Smooth muscle cell (in vitro differentiated cells): ENCODE results near the gene ADORA2A. TPM values are rescaled to one million over a fixed set of nuclear protein-coding genes. Genes with fewer than 3 reads are reported as not detected.

Experiments
- DNase-seq: peaks from one replicate; lab custom pipeline; 2025; ENCODE audit not compliant: unreplicated experiment; lab: John Stamatoyannopoulos, UW
- H2AFZ ChIP-seq: fragments of 200-600 bp; sonication (generic); 2 replicates; pipeline ENCODE4 v1.6.0; 2016; ENCODE audit warnings: antibody characterized with exemption, low read depth, mild to moderate bottlenecking
- H3F3A ChIP-seq: fragments of 200-600 bp; sonication (generic); 2 replicates; pipeline ENCODE4 v1.6.0; 2017; ENCODE audit warnings: antibody characterized with exemption, low read depth
- H3K27ac ChIP-seq: fragments of 200-600 bp; sonication (generic); 2 replicates; pipeline ENCODE4 v1.5.1; 2016; ENCODE audit warnings: low read depth, mild to moderate bottlenecking
- H3K27me3 ChIP-seq: fragments of 200-600 bp; sonication (generic); 2 replicates; pipeline ENCODE4 v1.6.1; 2016; ENCODE audit warnings: low read depth, mild to moderate bottlenecking
- H3K36me3 ChIP-seq: fragments of 200-600 bp; sonication (generic); 2 replicates; pipeline ENCODE4 v1.5.1; 2016; ENCODE audit warnings: low read depth
- H3K4me1 ChIP-seq: fragments of 200-600 bp; sonication (generic); 2 replicates; pipeline ENCODE4 v1.5.1; 2016; ENCODE audit warnings: low read depth
- H3K4me2 ChIP-seq: fragments of 200-600 bp; sonication (generic); 2 replicates; pipeline ENCODE4 v1.6.0; 2016; ENCODE audit warnings: mild to moderate bottlenecking
- H3K4me3 ChIP-seq: fragments of 200-600 bp; sonication (generic); 2 replicates; pipeline ENCODE4 v1.5.1; 2016; ENCODE audit warnings: mild to moderate bottlenecking
- H3K79me2 ChIP-seq: fragments of 200-600 bp; sonication (generic); 2 replicates; pipeline ENCODE4 v1.6.0; 2016; ENCODE audit warnings: low read depth, mild to moderate bottlenecking
- H3K9ac ChIP-seq: fragments of 200-600 bp; sonication (generic); 2 replicates; pipeline ENCODE4 v1.6.0; 2016; ENCODE audit warnings: low read depth
- H3K9me3 ChIP-seq: fragments of 200-600 bp; sonication (generic); replicated peaks from 2 replicates; pipeline ENCODE4 v1.5.1; 2016; ENCODE audit warnings: low read depth
- H4K20me1 ChIP-seq: fragments of 200-600 bp; sonication (generic); 2 replicates; pipeline ENCODE4 v1.6.0; 2016; ENCODE audit warnings: low read depth
- WGBS: methylation state at CpG from one replicate; pipeline ENCODE4 v1.1.7; 2016; ENCODE audit warnings: low lambda C conversion rate; 5-methylcytosine and 5-hydroxymethylcytosine counted together
- polyA plus RNA-seq: library from polyadenylated mRNA; unstranded; fragments of >200 nt; fragmentation: Nextera tagmentation; extraction: Ambion mirVana; gene quantifications from 2 replicates; pipeline ENCODE4 v1.2.1, GENCODE V29; 2016
- total RNA-seq: library from RNA; depleted of rRNA; stranded (reverse); fragments of >200 nt; gene quantifications from 2 replicates; pipeline ENCODE4 v1.2.3, GENCODE V29; 2014
- TF ChIP-seq, protein P1 (sequence below): fragments of 200-600 bp; sonication (generic); IDR thresholded peaks from 2 replicates; pipeline ENCODE4 v1.5.1; 2017; ENCODE audit warnings: borderline replicate concordance, mild to moderate bottlenecking, antibody characterized with exemption; ENCODE audit not compliant: insufficient read depth, poor library complexity, severe bottlenecking

The ADORA2A gene
- total and polyA plus RNA-seq, 2 experiments from 2014 or later: 1.6 to 1.8 TPM

DNA sequence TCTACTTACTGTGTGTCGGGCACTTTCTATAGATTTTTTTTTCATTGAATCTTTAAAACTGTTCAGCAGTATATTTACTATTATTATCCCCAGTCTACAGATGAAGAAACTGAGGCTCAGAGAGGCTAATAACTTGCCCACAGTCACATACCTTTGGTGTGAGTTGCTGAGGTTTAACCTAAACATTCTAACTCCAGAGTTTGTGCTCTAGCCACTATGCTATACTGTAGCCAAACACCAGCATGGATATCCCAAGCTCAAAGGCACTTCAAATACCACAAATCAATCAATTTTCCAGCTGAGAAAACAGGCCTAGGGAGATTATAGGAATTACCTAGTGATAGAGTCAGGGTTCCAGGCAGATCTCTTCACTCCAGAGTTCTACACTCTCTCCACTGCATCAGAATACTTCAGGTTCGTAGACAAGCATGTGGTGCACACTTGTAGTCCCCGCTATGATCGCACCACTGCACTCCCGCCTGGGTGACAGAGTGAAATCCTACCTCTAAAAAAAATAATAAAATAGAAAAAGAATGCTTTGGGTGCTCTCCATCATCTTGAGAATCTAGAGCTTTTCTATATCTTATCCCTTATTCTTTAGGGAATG, 47.4 kb downstream of the ADORA2A start:
- no peak overlapping the region for H3K4me3 ChIP-seq
- H3K27me3 ChIP-seq: no peaks in the 10 kb centered on the region
- H3K4me1 ChIP-seq: no peaks in the 10 kb centered on the region
- H3K79me2 ChIP-seq: no peaks in the 10 kb centered on the region
- no peak for DNase-seq
- TF ChIP-seq, protein P1, sequence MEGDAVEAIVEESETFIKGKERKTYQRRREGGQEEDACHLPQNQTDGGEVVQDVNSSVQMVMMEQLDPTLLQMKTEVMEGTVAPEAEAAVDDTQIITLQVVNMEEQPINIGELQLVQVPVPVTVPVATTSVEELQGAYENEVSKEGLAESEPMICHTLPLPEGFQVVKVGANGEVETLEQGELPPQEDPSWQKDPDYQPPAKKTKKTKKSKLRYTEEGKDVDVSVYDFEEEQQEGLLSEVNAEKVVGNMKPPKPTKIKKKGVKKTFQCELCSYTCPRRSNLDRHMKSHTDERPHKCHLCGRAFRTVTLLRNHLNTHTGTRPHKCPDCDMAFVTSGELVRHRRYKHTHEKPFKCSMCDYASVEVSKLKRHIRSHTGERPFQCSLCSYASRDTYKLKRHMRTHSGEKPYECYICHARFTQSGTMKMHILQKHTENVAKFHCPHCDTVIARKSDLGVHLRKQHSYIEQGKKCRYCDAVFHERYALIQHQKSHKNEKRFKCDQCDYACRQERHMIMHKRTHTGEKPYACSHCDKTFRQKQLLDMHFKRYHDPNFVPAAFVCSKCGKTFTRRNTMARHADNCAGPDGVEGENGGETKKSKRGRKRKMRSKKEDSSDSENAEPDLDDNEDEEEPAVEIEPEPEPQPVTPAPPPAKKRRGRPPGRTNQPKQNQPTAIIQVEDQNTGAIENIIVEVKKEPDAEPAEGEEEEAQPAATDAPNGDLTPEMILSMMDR: no peak
- H3F3A ChIP-seq: no peaks in the 10 kb centered on the region
- no peaks in the 10 kb centered on the region for H3K36me3 ChIP-seq
- 88% methylated on average over 5 of the region's 5 CpGs for WGBS
- H3K27ac ChIP-seq: peak overlapping the region; percentile 46
- no peak overlapping the region for H2AFZ ChIP-seq
- no peak overlapping the region for H3K4me2 ChIP-seq
- no peaks in the 10 kb centered on the region for H3K9me3 ChIP-seq
- no peak overlapping the region for H3K9ac ChIP-seq
- H4K20me1 ChIP-seq: no peaks in the 10 kb centered on the region

GRCh38 chr22:24481641-24482040, 54.2 kb downstream of the ADORA2A start:
- Histone ChIP-seq H3K4me3 (no peak overlapping the region), H3K9me3 (no peaks in the 10 kb centered on the region), H2AFZ (no peak overlapping the region), H3K27me3 (no peaks in the 10 kb centered on the region), H3F3A (no peaks in the 10 kb centered on the region), H3K27ac (no peak overlapping the region), H3K9ac (no peak overlapping the region), H3K4me1 (no peaks in the 10 kb centered on the region), H4K20me1 (no peaks in the 10 kb centered on the region), H3K36me3 (no peaks in the 10 kb centered on the region), H3K4me2 (no peak overlapping the region), H3K79me2 (no peaks in the 10 kb centered on the region)
- WGBS: 43% methylated on average over 1 of the region's 1 CpG
- TF ChIP-seq, protein P1: no peak
- DNase-seq: no peak

DNA sequence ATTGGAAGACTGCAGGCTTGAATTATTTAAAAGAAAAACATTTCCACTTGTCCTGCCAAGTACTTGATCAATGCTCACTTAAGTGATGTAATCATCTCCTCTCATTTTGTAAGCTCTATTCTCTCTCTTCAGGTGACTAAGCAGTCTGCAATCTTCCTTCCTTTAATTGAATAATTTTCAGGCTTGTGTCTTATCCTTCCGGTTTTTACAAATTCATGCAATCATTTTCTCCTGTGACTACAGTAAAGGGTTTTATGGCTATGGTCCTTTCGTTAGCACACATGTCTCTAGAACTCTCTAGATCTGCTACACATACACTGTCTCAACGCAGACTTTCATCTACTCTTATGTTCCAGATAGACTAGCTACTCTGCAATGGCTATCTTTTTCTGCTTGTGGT, 55.2 kb downstream of the ADORA2A start:
- Histone ChIP-seq H3K27ac (no peak overlapping the region), H3K36me3 (no peaks in the 10 kb centered on the region), H2AFZ (no peak overlapping the region), H3K9ac (no peak overlapping the region), H4K20me1 (no peaks in the 10 kb centered on the region), H3K79me2 (no peaks in the 10 kb centered on the region), H3K27me3 (no peaks in the 10 kb centered on the region), H3F3A (no peaks in the 10 kb centered on the region), H3K9me3 (no peaks in the 10 kb centered on the region), H3K4me1 (no peaks in the 10 kb centered on the region), H3K4me2 (peak overlapping the region; percentile 8), H3K4me3 (no peak overlapping the region)
- DNase-seq: no peak
- 63% methylated on average over 3 of the region's 3 CpGs for WGBS
- TF ChIP-seq, protein P1: no peak

GRCh38 chr22:24482998-24483397, 55.6 kb downstream of the ADORA2A start:
- no peaks in the 10 kb centered on the region for H3K27me3 ChIP-seq
- H4K20me1 ChIP-seq: no peaks in the 10 kb centered on the region
- H3K4me3 ChIP-seq: no peak overlapping the region
- H3K9me3 ChIP-seq: no peaks in the 10 kb centered on the region
- no peaks in the 10 kb centered on the region for H3K79me2 ChIP-seq
- H3F3A ChIP-seq: no peaks in the 10 kb centered on the region
- no peaks in the 10 kb centered on the region for H3K36me3 ChIP-seq
- H3K27ac ChIP-seq: no peak overlapping the region
- DNase-seq: no peak
- 84% methylated on average over 2 of the region's 2 CpGs for WGBS
- H3K9ac ChIP-seq: no peak overlapping the region
- H3K4me2 ChIP-seq: peak overlapping the region; percentile 8
- H2AFZ ChIP-seq: no peak overlapping the region
- TF ChIP-seq, protein P1: no peak
- no peaks in the 10 kb centered on the region for H3K4me1 ChIP-seq
